Measurements from ENCODE around the gene TNRC6A. TPM values are rescaled to one million over a fixed set of nuclear protein-coding genes. Genes with fewer than 3 reads are reported as not detected.

TNRC6A gene
- total and polyA plus RNA-seq, 2 of the 13 experiments (the other 11 are each of a cell fraction or from before 2014, with no cell fraction given) = 30.9 to 43.6 TPM

DNA sequence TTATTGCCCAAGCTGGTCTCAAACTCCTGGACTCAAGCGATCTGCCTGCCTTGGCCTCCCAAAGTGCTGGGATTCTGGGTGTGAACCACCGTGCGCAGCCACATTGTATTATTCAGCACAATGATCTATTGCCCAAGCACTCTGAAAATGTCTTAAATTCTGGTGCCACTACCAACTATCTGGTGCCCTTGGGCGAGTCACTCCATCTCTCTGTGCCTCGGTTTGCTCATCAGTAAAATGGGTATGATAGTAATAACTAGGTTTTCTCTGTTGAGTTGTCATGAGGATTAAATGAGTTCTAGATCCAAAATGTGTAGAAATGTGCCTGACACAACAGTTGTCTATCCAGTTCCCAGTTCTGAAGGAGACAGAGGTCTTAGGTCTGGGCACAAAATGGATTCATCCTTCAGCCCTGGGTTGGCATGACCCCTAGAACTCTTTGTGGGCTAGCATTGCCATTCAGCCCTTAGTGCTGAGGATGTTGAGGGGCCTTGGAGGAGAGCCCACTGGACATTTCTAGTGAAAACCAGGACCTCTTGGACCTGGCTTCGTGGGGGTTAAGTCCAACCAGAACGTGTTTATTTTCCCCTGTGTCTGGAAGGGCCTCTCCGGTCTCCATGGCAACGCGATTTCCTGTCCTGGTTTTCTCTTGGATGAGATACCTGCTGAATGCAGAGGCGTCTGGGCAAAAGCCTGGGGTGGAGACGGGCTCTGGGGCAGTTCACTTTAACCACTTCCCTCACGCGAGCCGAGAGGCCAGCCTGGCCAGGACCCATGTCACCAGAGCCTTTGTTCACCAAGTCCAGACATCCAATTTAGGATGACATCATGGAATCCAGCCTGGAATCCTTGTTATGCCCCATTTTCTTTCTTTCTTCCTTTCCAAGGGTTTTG lies 43.7 kb upstream of the TNRC6A start (continued):
- no peak for TF ChIP-seq MTA1 (CRISPR knock-in tag; IDR thresholded peaks at IDR 0.05; ENCODE audit: borderline replicate concordance)
- TF ChIP-seq, protein P1, sequence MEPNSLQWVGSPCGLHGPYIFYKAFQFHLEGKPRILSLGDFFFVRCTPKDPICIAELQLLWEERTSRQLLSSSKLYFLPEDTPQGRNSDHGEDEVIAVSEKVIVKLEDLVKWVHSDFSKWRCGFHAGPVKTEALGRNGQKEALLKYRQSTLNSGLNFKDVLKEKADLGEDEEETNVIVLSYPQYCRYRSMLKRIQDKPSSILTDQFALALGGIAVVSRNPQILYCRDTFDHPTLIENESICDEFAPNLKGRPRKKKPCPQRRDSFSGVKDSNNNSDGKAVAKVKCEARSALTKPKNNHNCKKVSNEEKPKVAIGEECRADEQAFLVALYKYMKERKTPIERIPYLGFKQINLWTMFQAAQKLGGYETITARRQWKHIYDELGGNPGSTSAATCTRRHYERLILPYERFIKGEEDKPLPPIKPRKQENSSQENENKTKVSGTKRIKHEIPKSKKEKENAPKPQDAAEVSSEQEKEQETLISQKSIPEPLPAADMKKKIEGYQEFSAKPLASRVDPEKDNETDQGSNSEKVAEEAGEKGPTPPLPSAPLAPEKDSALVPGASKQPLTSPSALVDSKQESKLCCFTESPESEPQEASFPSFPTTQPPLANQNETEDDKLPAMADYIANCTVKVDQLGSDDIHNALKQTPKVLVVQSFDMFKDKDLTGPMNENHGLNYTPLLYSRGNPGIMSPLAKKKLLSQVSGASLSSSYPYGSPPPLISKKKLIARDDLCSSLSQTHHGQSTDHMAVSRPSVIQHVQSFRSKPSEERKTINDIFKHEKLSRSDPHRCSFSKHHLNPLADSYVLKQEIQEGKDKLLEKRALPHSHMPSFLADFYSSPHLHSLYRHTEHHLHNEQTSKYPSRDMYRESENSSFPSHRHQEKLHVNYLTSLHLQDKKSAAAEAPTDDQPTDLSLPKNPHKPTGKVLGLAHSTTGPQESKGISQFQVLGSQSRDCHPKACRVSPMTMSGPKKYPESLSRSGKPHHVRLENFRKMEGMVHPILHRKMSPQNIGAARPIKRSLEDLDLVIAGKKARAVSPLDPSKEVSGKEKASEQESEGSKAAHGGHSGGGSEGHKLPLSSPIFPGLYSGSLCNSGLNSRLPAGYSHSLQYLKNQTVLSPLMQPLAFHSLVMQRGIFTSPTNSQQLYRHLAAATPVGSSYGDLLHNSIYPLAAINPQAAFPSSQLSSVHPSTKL (CRISPR knock-in tag; IDR thresholded peaks at IDR 0.05) = 0 out of 2 replicates have a peak, but pooled peaks have one; percentile 42
- TF ChIP-seq FOXP1 (IDR thresholded peaks at IDR 0.05) = no peak
- TF ChIP-seq FOXP1 (CRISPR knock-in tag; IDR thresholded peaks at IDR 0.05) = peak; percentile 60; the same call in 1 of the 2 replicates
- no peak for TF ChIP-seq RBFOX2 (IDR thresholded peaks at IDR 0.05; ENCODE audit: low read depth, low read length)
- TF ChIP-seq GATAD2A (CRISPR knock-in tag; IDR thresholded peaks at IDR 0.05) = peak; percentile 35; the same call in 1 of the 2 replicates
- peak; percentile 98 for TF ChIP-seq ZNF652 (CRISPR knock-in tag; IDR thresholded peaks at IDR 0.05; ENCODE audit: borderline replicate concordance, low read depth)
- 0 out of 2 replicates have a peak, but pooled peaks have one; percentile 21 for TF ChIP-seq NRL (CRISPR knock-in tag; IDR thresholded peaks at IDR 0.05; ENCODE audit: borderline replicate concordance)
- TF ChIP-seq SOX6 (IDR thresholded peaks at IDR 0.05) = no peak
- TF ChIP-seq SOX6 (CRISPR knock-in tag; IDR thresholded peaks at IDR 0.05) = peak; percentile 51; the same call in 1 of the 2 replicates
- no peak for TF ChIP-seq SNRNP70 (IDR thresholded peaks at IDR 0.05; ENCODE audit: low read depth, low read length)
- no peak for TF ChIP-seq PHB2 (IDR thresholded peaks at IDR 0.05; ENCODE audit: partially characterized antibody)
- TF ChIP-seq, protein P2, sequence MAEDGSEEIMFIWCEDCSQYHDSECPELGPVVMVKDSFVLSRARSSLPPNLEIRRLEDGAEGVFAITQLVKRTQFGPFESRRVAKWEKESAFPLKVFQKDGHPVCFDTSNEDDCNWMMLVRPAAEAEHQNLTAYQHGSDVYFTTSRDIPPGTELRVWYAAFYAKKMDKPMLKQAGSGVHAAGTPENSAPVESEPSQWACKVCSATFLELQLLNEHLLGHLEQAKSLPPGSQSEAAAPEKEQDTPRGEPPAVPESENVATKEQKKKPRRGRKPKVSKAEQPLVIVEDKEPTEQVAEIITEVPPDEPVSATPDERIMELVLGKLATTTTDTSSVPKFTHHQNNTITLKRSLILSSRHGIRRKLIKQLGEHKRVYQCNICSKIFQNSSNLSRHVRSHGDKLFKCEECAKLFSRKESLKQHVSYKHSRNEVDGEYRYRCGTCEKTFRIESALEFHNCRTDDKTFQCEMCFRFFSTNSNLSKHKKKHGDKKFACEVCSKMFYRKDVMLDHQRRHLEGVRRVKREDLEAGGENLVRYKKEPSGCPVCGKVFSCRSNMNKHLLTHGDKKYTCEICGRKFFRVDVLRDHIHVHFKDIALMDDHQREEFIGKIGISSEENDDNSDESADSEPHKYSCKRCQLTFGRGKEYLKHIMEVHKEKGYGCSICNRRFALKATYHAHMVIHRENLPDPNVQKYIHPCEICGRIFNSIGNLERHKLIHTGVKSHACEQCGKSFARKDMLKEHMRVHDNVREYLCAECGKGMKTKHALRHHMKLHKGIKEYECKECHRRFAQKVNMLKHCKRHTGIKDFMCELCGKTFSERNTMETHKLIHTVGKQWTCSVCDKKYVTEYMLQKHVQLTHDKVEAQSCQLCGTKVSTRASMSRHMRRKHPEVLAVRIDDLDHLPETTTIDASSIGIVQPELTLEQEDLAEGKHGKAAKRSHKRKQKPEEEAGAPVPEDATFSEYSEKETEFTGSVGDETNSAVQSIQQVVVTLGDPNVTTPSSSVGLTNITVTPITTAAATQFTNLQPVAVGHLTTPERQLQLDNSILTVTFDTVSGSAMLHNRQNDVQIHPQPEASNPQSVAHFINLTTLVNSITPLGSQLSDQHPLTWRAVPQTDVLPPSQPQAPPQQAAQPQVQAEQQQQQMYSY (CRISPR knock-in tag; IDR thresholded peaks at IDR 0.05) = peak; percentile 88
- TF ChIP-seq, protein P3, sequence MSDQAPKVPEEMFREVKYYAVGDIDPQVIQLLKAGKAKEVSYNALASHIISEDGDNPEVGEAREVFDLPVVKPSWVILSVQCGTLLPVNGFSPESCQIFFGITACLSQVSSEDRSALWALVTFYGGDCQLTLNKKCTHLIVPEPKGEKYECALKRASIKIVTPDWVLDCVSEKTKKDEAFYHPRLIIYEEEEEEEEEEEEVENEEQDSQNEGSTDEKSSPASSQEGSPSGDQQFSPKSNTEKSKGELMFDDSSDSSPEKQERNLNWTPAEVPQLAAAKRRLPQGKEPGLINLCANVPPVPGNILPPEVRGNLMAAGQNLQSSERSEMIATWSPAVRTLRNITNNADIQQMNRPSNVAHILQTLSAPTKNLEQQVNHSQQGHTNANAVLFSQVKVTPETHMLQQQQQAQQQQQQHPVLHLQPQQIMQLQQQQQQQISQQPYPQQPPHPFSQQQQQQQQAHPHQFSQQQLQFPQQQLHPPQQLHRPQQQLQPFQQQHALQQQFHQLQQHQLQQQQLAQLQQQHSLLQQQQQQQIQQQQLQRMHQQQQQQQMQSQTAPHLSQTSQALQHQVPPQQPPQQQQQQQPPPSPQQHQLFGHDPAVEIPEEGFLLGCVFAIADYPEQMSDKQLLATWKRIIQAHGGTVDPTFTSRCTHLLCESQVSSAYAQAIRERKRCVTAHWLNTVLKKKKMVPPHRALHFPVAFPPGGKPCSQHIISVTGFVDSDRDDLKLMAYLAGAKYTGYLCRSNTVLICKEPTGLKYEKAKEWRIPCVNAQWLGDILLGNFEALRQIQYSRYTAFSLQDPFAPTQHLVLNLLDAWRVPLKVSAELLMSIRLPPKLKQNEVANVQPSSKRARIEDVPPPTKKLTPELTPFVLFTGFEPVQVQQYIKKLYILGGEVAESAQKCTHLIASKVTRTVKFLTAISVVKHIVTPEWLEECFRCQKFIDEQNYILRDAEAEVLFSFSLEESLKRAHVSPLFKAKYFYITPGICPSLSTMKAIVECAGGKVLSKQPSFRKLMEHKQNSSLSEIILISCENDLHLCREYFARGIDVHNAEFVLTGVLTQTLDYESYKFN (CRISPR knock-in tag; conservative IDR thresholded peaks at IDR 0.05) = peak; percentile 96
- TF ChIP-seq ZNF34 (CRISPR knock-in tag; IDR thresholded peaks at IDR 0.05; ENCODE audit: borderline replicate concordance) = no peak
- no peak for TF ChIP-seq ZNF83 (CRISPR knock-in tag; IDR thresholded peaks at IDR 0.05; ENCODE audit: borderline replicate concordance)
- TF ChIP-seq GTF2F1 (IDR thresholded peaks at IDR 0.05; ENCODE audit: low read length) = no peak
- peak; percentile 79; the same call in 1 of the 2 replicates for TF ChIP-seq KDM6A (CRISPR knock-in tag; IDR thresholded peaks at IDR 0.05; ENCODE audit: low read depth)
- TF ChIP-seq ZNF136 (CRISPR knock-in tag; IDR thresholded peaks at IDR 0.05; ENCODE audit: low read depth) = 0 out of 2 replicates have a peak, but pooled peaks have one; percentile 8
